Measurements from ENCODE around the gene FBXW11.

The FBXW11 gene

DNA sequence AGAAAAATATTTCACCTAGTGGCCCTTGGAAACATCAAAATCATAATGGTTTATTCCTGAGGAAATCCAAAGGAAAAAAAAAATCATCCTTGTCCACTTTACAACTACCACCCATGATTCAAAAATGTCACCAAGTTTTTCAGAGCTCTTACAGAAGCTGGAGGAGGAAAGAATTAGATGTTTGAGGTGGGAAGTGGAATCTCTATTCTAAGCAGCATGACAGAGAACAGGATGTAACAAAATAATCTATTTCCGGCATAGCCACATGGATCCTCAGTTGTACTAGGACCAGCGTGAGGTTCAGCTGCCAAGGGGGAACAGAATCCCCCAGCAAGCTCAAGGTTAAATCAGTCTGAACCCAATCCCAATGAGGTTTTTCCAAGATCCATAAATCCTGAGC lies 40.2 kb downstream of the FBXW11 start:
- H3K4me3 ChIP-seq: no peak overlapping the region
- TF ChIP-seq, protein P1, sequence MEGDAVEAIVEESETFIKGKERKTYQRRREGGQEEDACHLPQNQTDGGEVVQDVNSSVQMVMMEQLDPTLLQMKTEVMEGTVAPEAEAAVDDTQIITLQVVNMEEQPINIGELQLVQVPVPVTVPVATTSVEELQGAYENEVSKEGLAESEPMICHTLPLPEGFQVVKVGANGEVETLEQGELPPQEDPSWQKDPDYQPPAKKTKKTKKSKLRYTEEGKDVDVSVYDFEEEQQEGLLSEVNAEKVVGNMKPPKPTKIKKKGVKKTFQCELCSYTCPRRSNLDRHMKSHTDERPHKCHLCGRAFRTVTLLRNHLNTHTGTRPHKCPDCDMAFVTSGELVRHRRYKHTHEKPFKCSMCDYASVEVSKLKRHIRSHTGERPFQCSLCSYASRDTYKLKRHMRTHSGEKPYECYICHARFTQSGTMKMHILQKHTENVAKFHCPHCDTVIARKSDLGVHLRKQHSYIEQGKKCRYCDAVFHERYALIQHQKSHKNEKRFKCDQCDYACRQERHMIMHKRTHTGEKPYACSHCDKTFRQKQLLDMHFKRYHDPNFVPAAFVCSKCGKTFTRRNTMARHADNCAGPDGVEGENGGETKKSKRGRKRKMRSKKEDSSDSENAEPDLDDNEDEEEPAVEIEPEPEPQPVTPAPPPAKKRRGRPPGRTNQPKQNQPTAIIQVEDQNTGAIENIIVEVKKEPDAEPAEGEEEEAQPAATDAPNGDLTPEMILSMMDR (IDR thresholded peaks at IDR 0.05): no peak
- DNase-seq (ENCODE audit: low spot score): no peak
- H3K27ac ChIP-seq: no peak overlapping the region

DNA sequence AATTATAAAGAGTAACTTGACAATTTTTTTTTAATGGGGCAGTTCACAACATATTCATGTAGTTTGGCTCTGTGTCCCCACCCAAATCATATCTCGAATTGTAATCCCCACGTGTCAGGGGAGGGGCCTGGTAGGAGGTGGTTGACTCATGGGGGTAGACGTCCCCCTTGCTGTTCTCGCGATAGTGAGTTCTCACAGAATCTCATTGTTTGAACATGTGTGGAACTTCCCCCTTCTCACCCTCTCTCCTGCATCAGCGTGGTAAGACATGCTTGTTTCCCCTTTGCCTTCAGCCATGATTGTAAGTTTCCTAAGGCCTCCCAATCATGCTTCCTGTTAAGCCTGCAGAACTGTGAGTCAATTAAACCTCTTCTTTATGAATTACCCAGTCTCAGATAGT lies 40.7 kb downstream of the FBXW11 start:
- TF ChIP-seq, protein P1 (IDR thresholded peaks at IDR 0.05): no peak
- DNase-seq (ENCODE audit: low spot score): no peak
- Histone ChIP-seq H3K4me3 (no peak overlapping the region), H3K27ac (no peak overlapping the region)

DNA sequence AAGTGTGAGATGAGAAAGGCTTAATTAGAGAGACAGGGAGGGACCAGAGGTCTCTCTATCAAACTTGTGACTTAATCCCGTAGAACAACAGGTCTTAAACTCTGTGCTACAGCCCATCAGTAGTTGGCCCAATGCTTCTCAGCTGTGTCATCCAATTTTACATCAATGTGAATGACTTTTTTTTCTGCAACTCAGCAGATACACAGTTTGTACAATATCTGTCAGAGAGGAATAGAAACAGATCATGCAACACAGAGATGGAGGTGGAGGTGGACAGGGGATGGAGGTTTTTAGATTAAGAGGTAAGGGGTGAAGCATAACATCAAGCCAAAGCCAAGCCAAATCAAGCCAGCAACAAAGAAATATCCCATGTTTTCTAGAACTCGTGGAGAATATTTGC lies 43.0 kb downstream of the FBXW11 start:
- Histone ChIP-seq H3K4me3 (no peak overlapping the region), H3K27ac (no peak overlapping the region)
- DNase-seq (ENCODE audit: low spot score): no peak
- TF ChIP-seq, protein P1 (IDR thresholded peaks at IDR 0.05): no peak

DNA sequence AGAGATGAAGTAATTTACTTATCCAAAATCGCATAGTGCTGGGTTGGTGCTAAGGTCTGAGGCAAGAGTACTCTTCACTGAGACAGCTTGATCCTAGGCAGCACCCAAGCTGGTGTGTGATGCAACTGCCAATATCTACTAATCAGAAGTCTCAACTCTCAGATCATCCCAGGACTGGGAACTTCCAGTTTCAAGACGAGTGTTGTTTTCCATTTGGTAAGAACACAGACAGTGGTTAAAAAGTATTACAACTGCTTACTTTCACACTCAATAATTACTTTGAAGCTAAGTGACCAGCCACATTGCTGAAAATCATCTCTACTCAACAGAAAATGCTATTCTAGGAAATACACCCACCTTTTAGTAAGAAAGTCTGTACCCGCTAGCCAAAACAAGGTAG lies 45.3 kb downstream of the FBXW11 start:
- no peak for DNase-seq (ENCODE audit: low spot score)
- H3K4me3 ChIP-seq: no peak overlapping the region
- TF ChIP-seq, protein P1 (IDR thresholded peaks at IDR 0.05): no peak
- no peak overlapping the region for H3K27ac ChIP-seq

DNA sequence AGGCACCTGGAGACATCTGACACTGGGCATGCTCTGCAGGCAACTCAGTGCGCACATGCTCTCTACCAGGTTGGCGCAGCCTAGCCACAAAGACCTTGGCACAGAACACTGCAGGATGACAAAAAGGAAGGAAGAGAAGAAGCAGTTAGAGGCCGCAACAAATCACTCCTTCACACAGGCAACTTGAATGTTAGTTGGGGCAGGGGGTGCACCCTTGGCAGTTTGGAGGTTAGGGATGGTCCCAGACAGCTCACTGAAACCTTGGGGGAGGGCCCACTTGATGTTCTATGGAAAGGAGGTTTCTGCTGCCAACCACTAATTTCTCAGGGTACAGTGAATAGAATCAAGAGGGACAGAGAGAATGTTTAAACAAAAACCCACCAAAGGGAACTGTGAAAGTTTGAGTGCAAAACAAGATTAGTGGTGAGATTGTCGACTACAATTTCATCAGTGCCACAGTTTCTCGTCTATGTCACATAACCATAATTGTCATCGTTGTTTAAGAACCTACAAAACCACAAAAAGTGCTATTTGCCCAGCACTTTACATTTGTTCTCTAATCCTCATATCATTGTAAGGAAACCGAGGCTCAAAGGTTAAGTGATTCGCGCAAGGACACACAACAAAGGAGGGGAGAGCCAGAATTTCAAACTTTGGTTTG lies 48.7 kb downstream of the FBXW11 start:
- Histone ChIP-seq H3K27ac (no peak overlapping the region), H3K4me3 (no peak overlapping the region)
- TF ChIP-seq, protein P1 (IDR thresholded peaks at IDR 0.05): no peak
- no peak for DNase-seq (ENCODE audit: low spot score)

DNA sequence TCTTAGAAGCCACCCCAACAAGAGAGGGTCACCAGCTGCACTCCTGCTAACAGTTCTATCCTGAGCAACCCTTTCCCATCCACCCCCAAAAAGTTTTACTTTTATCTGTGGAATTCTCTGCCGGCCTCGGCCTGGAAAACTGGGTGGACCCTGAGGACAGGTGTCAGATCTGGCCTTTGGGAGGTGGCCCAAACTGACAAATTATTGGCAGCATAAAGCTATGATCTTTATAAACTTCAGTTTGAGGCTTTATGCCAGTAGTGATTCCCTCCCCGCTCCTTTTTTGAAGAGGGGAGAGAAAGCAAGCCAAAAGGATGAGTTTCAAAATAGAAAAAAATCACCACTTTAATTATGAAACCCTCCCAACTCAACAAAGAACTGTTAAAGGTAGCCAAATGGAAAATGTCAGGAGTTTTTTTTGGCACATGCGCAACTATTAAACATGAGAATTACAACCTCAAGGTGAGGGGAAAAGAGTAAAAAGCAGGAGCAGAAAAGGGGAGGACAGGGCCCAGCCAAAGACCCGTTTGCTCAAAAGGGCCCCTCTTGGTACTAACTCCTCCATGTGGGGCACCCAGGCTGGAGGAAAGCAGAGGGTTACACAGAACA lies 49.4 kb downstream of the FBXW11 start:
- DNase-seq (ENCODE audit: low spot score): no peak
- TF ChIP-seq, protein P1 (IDR thresholded peaks at IDR 0.05): no peak
- no peak overlapping the region for H3K27ac ChIP-seq
- no peak overlapping the region for H3K4me3 ChIP-seq

DNA sequence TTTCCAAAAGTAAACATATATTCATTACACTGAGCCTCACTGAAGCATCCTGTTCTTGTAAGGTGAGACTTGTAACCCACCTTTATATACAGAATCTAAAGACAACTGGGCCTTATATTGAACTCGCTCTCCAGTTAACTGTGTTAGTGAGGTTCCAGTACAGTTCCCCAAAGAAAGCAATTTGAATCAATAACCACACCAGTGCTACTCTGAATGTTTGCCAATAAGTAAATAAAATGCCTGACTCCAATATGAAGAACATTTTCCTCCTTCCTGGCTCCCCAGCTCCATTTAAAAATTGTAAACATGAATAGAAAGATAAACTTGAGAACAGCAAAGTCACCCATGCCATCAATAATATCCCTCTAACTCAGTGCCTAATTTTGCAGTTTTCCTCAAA lies 50.1 kb downstream of the FBXW11 start:
- no peak overlapping the region for H3K27ac ChIP-seq

More for the DNA sequence above, 50.1 kb downstream of the FBXW11 start:
- no peak overlapping the region for H3K4me3 ChIP-seq
- TF ChIP-seq, protein P1 (IDR thresholded peaks at IDR 0.05): no peak
- DNase-seq (ENCODE audit: low spot score): no peak

Data from coronary artery (tissue), 2 donors.